Measurements from ENCODE around the gene IMPG2.

Gene IMPG2

DNA sequence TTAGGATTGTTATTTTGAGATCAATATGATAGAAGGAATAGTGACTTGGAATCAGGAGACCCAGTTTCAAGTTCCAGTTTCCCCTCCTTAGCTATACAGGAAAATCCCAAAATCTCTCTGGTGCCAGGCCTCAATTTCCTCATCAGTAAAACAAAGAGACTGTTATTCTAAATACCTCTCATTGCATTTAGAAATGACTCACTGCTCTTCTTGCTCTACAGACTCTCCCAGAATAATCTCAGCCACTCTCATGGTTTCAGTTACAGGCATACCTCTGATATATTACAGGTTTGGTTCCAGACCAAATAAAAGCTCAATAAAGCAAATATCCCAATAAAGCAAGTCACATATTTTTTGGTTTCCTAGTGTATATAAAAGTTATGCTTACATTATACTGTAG, 28.3 kb downstream of the IMPG2 start:
- TF ChIP-seq, protein P1, sequence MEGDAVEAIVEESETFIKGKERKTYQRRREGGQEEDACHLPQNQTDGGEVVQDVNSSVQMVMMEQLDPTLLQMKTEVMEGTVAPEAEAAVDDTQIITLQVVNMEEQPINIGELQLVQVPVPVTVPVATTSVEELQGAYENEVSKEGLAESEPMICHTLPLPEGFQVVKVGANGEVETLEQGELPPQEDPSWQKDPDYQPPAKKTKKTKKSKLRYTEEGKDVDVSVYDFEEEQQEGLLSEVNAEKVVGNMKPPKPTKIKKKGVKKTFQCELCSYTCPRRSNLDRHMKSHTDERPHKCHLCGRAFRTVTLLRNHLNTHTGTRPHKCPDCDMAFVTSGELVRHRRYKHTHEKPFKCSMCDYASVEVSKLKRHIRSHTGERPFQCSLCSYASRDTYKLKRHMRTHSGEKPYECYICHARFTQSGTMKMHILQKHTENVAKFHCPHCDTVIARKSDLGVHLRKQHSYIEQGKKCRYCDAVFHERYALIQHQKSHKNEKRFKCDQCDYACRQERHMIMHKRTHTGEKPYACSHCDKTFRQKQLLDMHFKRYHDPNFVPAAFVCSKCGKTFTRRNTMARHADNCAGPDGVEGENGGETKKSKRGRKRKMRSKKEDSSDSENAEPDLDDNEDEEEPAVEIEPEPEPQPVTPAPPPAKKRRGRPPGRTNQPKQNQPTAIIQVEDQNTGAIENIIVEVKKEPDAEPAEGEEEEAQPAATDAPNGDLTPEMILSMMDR (IDR thresholded peaks at IDR 0.05; ENCODE audit: extremely low read depth, missing control alignments) = no peak
- no peak for DNase-seq (ENCODE audit: low spot score)

DNA sequence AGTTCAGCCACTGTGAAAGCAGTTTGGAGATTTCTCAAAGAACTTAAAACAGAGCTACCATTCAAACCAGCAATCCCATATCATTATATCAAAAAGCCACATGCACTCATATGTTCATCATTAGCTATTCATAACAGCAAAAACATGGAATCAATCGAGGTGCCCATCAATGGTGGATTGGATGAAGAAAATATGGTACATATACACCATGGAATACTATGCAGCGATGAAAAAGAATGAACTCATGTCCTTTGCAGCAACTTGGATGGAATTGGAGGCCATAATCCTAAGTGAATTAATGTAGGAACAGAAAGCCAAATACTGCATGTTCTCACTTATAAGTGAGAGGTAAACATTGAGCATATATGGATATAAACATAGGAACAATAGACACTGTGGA, 32.1 kb downstream of the IMPG2 start:
- TF ChIP-seq, protein P1 (IDR thresholded peaks at IDR 0.05; ENCODE audit: extremely low read depth, missing control alignments) = no peak
- DNase-seq (ENCODE audit: low spot score) = no peak

DNA sequence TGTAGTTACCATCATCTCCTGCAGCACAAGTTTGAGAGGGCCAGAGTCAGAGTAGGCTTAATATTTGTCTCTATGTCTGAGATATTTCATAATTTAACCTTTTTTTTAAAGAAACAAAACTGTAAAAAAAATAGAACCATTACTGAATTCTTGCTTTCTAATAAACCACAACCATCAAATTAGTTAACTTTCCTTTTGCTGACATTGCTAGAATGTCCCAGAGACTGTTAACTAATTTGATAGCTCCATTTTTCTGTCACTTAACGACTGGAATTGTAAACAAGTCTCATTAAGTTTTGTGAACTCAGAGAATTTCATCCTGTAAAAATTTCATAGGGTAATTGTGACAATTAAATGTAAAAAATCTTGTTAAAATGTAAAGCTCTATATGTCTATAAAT, 35.6 kb downstream of the IMPG2 start:
- DNase-seq (ENCODE audit: low spot score) = no peak
- TF ChIP-seq, protein P1 (IDR thresholded peaks at IDR 0.05; ENCODE audit: extremely low read depth, missing control alignments) = no peak

DNA sequence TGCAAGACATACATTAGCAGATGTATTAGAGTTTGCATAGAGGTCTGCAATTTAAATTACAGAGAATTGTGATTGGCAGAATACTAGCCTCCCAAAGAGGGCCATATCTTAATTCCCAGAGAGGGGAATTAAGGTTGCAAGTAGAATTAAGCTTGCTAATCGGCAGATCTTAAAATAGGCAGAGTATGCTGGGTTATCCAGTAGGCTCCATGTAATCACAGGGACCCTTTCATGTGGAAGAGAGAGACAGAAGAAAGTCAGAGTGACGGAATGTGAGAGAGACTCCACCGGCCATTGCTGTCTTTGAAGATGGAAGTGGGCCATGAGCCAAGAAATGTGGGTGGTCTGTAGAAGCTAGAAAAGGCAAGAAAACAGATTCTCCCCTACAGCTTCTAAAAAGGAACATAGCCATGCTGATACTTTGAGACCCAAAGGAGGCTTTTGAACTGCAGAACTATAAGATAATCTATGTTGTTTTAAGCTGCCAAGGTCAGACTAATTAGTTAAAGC, 38.8 kb downstream of the IMPG2 start:
- TF ChIP-seq, protein P1 (IDR thresholded peaks at IDR 0.05; ENCODE audit: extremely low read depth, missing control alignments) = no peak
- DNase-seq (ENCODE audit: low spot score) = no peak

DNA sequence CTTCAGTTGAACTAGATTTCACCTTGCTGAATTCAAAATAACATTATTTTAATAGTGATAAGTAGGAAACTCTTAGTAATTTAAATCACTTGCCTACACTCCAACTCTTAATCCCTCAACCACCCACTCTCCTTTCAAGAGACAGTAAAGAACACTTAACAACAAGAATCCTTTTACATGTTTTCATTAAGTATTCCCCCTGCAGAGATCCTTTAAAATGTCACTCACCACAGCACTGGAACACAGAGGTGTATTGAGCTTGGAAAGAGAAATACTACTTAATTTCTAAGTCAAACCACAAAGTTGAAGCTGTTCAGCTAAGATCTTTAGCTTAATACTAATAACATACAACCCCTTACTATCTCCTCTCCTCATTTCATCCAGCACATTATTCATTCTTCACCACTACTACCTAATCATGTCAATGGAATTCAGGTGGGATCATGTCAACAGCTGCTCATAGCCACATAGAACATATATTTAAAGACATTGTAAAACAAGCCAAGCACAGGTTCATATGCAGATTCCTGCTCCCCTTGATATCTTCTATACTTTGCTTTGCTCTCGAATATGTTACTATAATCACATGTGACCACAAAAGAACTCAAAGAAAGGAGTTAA, 40.5 kb downstream of the IMPG2 start:
- no peak for DNase-seq (ENCODE audit: low spot score)
- TF ChIP-seq, protein P1 (IDR thresholded peaks at IDR 0.05; ENCODE audit: extremely low read depth, missing control alignments) = no peak

DNA sequence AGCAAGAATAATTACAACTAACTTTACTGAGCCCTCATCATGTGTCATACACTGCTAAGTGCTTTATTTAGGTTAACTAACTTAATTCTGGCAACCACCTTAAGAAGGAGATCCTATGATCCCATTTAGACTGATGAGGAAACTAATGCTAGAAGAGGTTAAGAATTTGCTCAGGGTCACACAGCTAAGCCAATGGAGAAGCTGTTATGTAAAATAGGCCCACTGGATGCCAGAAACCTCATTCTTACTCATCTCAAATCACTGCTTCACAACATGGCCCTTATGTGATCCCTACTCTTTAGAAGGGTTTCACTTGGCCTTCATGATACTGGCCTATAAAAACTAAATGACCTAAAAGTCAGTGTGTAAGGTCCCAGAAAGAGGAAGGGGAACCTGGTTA, 41.2 kb downstream of the IMPG2 start:
- TF ChIP-seq, protein P1 (IDR thresholded peaks at IDR 0.05; ENCODE audit: extremely low read depth, missing control alignments) = no peak
- DNase-seq (ENCODE audit: low spot score) = no peak

DNA sequence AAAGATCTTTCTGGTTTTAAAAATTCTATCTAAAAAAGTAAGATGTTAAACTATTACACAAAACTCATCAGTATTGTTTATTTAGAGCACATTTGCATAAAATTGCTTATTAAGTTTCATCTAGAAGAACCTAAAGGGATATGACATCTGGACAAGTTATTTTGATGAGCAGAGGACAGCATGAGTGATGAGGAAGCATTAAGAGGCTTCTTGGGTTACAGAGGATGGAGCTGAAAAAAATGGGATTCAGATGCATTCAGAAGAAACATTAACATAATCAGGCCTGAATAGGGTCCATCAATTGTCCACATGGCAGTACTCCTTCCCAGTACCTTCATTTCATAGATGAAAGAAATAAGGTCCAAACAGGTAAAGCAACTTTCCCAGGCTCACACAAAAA, 41.6 kb downstream of the IMPG2 start:
- TF ChIP-seq, protein P1 (IDR thresholded peaks at IDR 0.05; ENCODE audit: extremely low read depth, missing control alignments) = no peak
- DNase-seq (ENCODE audit: low spot score) = no peak
